H1 (cell line): ENCODE measurements around the gene PAPOLA.

Source experiments
- CEBPB ChIP-seq: IDR thresholded peaks from 2 replicates; pipeline ENCODE4 v1.6.1; 2012; ENCODE audit warnings: low read depth, low read length
- CTCF ChIP-seq, 3 experiments: IDR thresholded peaks; 1 replicate in 2 of 3; 2 replicates in 1 of 3; pipeline versions ENCODE4 v1.5.1 to v1.6.1; 2011; ENCODE audit warnings: low read length in 3 of 3, mild to moderate bottlenecking in 3 of 3, inconsistent platforms in 2 of 3, low read depth in 1 of 3, moderate library complexity in 1 of 3; ENCODE audit not compliant: insufficient read depth in 1 of 3; ENCODE audit errors: control extremely low read depth in 1 of 3

GRCh38 chr14:96559571-96559970 lies 57.4 kb downstream of the PAPOLA start:
- TF ChIP-seq CEBPB (no peak), CTCF (IDR thresholded peaks at IDR 0.05; ENCODE audit: control extremely low read depth in 1 of 3, insufficient read depth in 1 of 3, low read depth in 1 of 3, low read length in 3 of 3) (no peak)
